Caco-2 (cell line): Measurements from ENCODE around the gene ANKRD28. TPM values are rescaled to one million over a fixed set of nuclear protein-coding genes. Genes with fewer than 3 reads are reported as not detected.

Source experiments
- BruUV-seq: library from RNA; stranded (reverse); fragments of 400-500 nt; replicated peaks from 2 replicates; lab custom pipeline; 2021; lab: Mats Ljungman, UMichigan
- CTCF ChIA-PET: fragments of 300-600 bp; sonication (Branson Sonifier 250); formaldehyde crosslinking; loops from one replicate; lab custom pipeline; 2022; ENCODE audit warnings: antibody characterized with exemption; lab: Charles Lee
- POLR2A ChIA-PET: fragments of 300-600 bp; sonication (Branson Sonifier 250); formaldehyde crosslinking; loops from one replicate; lab custom pipeline; 2022; ENCODE audit warnings: antibody characterized with exemption; lab: Charles Lee
- DNase-seq, 2 experiments: peaks; one replicate each; pipeline versions ENCODE4 v3.0.0 to v3.0.0-alpha.2; 2020 to 2022
- H3K27me3 ChIP-seq: replicated peaks from 2 replicates; pipeline ENCODE4 v1.6.0; 2011; ENCODE audit warnings: low read length; ENCODE audit not compliant: control insufficient read depth, insufficient read depth
- H3K36me3 ChIP-seq: 2 replicates; pipeline ENCODE4 v1.5.1; 2011; ENCODE audit warnings: low read length; ENCODE audit not compliant: control insufficient read depth, insufficient read depth
- H3K4me1 ChIP-seq: fragments of 250-450 bp; sonication (Bioruptor Pico); 2 replicates; pipeline ENCODE4 v1.5.1; 2020; ENCODE audit warnings: mild to moderate bottlenecking
- H3K4me3 ChIP-seq: 2 replicates; pipeline ENCODE4 v1.5.1; 2011; ENCODE audit warnings: low read depth, mild to moderate bottlenecking, control low read depth, low read length
- H3K9me3 ChIP-seq: fragments of 250-450 bp; sonication (Bioruptor Pico); 2 replicates; pipeline ENCODE4 v1.5.1; 2020; ENCODE audit warnings: mild to moderate bottlenecking, moderate library complexity
- H3K27ac Mint-ChIP-seq: one replicate; pipeline ENCODE4 v1.8.0; 2022; ENCODE audit warnings: mixed read lengths; ENCODE audit not compliant: unreplicated experiment
- H3K27me3 Mint-ChIP-seq: one replicate; pipeline ENCODE4 v1.8.0; 2022; ENCODE audit warnings: mixed read lengths; ENCODE audit not compliant: insufficient read depth, unreplicated experiment
- H3K36me3 Mint-ChIP-seq: one replicate; pipeline ENCODE4 v1.8.0; 2022; ENCODE audit warnings: mild to moderate bottlenecking, mixed read lengths; ENCODE audit not compliant: insufficient read depth, unreplicated experiment
- H3K4me1 Mint-ChIP-seq: one replicate; pipeline ENCODE4 v1.8.0; 2022; ENCODE audit warnings: low read depth, mixed read lengths; ENCODE audit not compliant: unreplicated experiment
- H3K4me3 Mint-ChIP-seq: one replicate; pipeline ENCODE4 v1.8.0; 2022; ENCODE audit warnings: mild to moderate bottlenecking, moderate library complexity, mixed read lengths; ENCODE audit not compliant: unreplicated experiment
- H3K9me3 Mint-ChIP-seq: one replicate; pipeline ENCODE4 v1.8.0; 2022; ENCODE audit warnings: mixed read lengths; ENCODE audit not compliant: unreplicated experiment
- intact Hi-C: fragments of 100-400 bp; cut with micrococcal nuclease; formaldehyde crosslinking; loops from one replicate; pipeline ENCODE4 v1.10.0; 2022; ENCODE audit not compliant: unreplicated experiment
- total RNA-seq: library from RNA; stranded (reverse); gene quantifications from 2 replicates; pipeline ENCODE4 v1.2.3, GENCODE V29; 2022
- TF ChIP-seq, protein P1 (sequence below), 2 experiments: fragments of 200-600 bp in 1 of 2; IDR thresholded peaks; 1 replicate in 1 of 2; 2 replicates in 1 of 2; pipeline versions ENCODE4 v1.5.1 to v1.8.0; 2011 to 2022; ENCODE audit warnings: antibody characterized with exemption in 1 of 2, control low read depth in 1 of 2, inconsistent platforms in 1 of 2, low read depth in 1 of 2, low read length in 1 of 2, mild to moderate bottlenecking in 1 of 2, moderate library complexity in 1 of 2; ENCODE audit not compliant: insufficient read depth in 1 of 2, severe bottlenecking in 1 of 2, unreplicated experiment in 1 of 2

Gene ANKRD28
- total RNA-seq, 1 experiment from 2014 or later, result 37.2 TPM

DNA sequence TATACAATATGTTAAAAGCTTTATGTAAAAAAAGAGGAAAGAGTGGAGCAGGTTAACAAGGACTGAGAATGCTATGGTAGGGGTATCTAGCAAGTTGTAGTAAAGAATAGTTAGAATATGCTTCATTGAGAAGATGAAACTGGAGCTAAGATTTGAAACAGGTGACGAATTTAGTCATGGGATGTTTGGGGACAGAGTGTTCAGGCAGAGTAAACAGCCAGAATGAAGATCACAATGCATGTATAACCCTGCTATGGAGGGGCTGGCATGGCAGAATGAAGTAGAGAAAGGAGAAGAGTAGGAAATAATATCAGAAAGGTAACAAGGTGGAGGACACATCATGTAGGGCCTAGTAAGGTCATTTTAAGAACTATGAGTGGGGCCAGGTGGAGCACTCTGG lies 124.2 kb downstream of the ANKRD28 start:
- Mint-ChIP-seq H3K27ac (no peak overlapping the region), H3K4me1 (no peaks in the 10 kb centered on the region), H3K27me3 (no peaks in the 10 kb centered on the region), H3K36me3 (peaks cover 19% of the 10 kb centered on the region), H3K9me3 (no peaks in the 10 kb centered on the region), H3K4me3 (no peak overlapping the region)
- no peaks in the 10 kb centered on the region for H3K36me3 ChIP-seq
- H3K4me1 ChIP-seq, result no peaks in the 10 kb centered on the region
- no TSS peak for BruUV-seq
- no peaks in the 10 kb centered on the region for H3K27me3 ChIP-seq
- intact Hi-C loops, result no loop called here
- POLR2A ChIA-PET, result no interaction called here
- CTCF ChIA-PET, result no interaction called here
- no peaks in the 10 kb centered on the region for H3K9me3 ChIP-seq
- DNase-seq, result no peak
- TF ChIP-seq, protein P1, sequence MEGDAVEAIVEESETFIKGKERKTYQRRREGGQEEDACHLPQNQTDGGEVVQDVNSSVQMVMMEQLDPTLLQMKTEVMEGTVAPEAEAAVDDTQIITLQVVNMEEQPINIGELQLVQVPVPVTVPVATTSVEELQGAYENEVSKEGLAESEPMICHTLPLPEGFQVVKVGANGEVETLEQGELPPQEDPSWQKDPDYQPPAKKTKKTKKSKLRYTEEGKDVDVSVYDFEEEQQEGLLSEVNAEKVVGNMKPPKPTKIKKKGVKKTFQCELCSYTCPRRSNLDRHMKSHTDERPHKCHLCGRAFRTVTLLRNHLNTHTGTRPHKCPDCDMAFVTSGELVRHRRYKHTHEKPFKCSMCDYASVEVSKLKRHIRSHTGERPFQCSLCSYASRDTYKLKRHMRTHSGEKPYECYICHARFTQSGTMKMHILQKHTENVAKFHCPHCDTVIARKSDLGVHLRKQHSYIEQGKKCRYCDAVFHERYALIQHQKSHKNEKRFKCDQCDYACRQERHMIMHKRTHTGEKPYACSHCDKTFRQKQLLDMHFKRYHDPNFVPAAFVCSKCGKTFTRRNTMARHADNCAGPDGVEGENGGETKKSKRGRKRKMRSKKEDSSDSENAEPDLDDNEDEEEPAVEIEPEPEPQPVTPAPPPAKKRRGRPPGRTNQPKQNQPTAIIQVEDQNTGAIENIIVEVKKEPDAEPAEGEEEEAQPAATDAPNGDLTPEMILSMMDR (IDR thresholded peaks at IDR 0.05; ENCODE audit: insufficient read depth in 1 of 2, low read depth in 1 of 2, low read length in 1 of 2, severe bottlenecking in 1 of 2, unreplicated experiment in 1 of 2), result no peak
- H3K4me3 ChIP-seq, result no peak overlapping the region

DNA sequence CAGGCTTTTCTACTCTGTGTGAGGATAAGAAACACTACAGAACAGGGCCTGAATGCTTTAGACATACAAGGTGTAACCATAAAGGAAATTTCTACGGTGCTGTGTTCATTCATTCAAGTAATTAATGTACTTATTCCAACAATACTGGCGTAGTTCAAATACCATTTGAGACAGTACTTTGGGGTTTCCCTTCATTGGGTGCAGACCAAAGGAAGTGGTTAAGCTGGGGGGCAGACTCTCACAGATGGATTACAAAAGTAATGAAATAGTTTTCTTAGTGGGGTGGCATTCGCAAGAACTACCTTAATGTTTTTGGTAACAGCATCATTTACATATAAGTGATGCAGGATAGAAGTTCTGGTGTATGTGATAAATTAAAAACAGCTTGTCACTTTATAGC lies 130.3 kb downstream of the ANKRD28 start:
- POLR2A ChIA-PET, result no interaction called here
- no TSS peak for BruUV-seq
- Mint-ChIP-seq H3K4me1 (no peaks in the 10 kb centered on the region), H3K9me3 (no peaks in the 10 kb centered on the region), H3K36me3 (peaks cover 27% of the 10 kb centered on the region), H3K27me3 (no peaks in the 10 kb centered on the region), H3K27ac (no peak overlapping the region), H3K4me3 (no peak overlapping the region)
- DNase-seq, result no peak
- intact Hi-C loops, result no loop called here
- Histone ChIP-seq H3K27me3 (no peaks in the 10 kb centered on the region), H3K9me3 (no peaks in the 10 kb centered on the region), H3K4me3 (no peak overlapping the region), H3K4me1 (no peaks in the 10 kb centered on the region), H3K36me3 (no peaks in the 10 kb centered on the region)
- CTCF ChIA-PET, result no interaction called here
- TF ChIP-seq, protein P1 (IDR thresholded peaks at IDR 0.05; ENCODE audit: insufficient read depth in 1 of 2, low read depth in 1 of 2, low read length in 1 of 2, severe bottlenecking in 1 of 2, unreplicated experiment in 1 of 2), result no peak

DNA sequence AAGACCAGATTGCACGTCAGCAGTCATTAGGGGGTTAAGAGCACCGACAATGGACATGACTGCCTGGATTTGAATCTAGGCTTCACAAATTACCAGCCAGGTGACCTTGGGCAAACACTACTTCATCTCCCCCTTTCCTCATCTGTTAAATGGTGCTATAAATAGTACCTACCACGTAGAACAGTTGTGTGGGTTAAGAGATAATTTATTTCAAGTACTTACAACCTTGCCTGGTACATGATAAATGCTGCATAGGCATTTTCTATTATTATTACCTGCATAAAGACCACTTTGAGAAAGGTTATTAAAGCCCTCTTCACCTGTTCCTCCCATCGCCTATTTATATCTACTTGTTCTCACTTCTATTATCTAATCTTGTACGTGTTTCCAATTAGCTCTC lies 131.5 kb downstream of the ANKRD28 start:
- Histone ChIP-seq H3K4me3 (no peak overlapping the region), H3K9me3 (no peaks in the 10 kb centered on the region), H3K27me3 (no peaks in the 10 kb centered on the region), H3K4me1 (no peaks in the 10 kb centered on the region), H3K36me3 (no peaks in the 10 kb centered on the region)
- Mint-ChIP-seq H3K27ac (no peak overlapping the region), H3K36me3 (peaks cover 27% of the 10 kb centered on the region), H3K27me3 (no peaks in the 10 kb centered on the region), H3K4me3 (no peak overlapping the region), H3K4me1 (no peaks in the 10 kb centered on the region), H3K9me3 (no peaks in the 10 kb centered on the region)
- intact Hi-C loops, result no loop called here
- ChIA-PET CTCF (no interaction called here), POLR2A (no interaction called here)
- TF ChIP-seq, protein P1 (IDR thresholded peaks at IDR 0.05; ENCODE audit: insufficient read depth in 1 of 2, low read depth in 1 of 2, low read length in 1 of 2, severe bottlenecking in 1 of 2, unreplicated experiment in 1 of 2), result no peak
- no TSS peak for BruUV-seq
- no peak for DNase-seq
